Stimulated activated CD4-positive, alpha-beta T cell treated with anti-CD3 and anti-CD28 coated beads, Interleukin-15, amount 100 ng/mL, for 24 hours (primary cell): ENCODE data around the gene DOK4.
"Not testable (repeated sequence)": the region's sequence is repeated elsewhere in the genome, so short reads cannot be mapped to it uniquely, and the experiment has no call there.

Source experiments
- DNase-seq: peaks from one replicate; pipeline ENCODE4 v3.0.0-alpha.2; 2020

Gene DOK4

GRCh38 chr16:57475711-57476339 is 10.5 kb downstream of the DOK4 start:
- DNase-seq: peak; percentile 90

DNA sequence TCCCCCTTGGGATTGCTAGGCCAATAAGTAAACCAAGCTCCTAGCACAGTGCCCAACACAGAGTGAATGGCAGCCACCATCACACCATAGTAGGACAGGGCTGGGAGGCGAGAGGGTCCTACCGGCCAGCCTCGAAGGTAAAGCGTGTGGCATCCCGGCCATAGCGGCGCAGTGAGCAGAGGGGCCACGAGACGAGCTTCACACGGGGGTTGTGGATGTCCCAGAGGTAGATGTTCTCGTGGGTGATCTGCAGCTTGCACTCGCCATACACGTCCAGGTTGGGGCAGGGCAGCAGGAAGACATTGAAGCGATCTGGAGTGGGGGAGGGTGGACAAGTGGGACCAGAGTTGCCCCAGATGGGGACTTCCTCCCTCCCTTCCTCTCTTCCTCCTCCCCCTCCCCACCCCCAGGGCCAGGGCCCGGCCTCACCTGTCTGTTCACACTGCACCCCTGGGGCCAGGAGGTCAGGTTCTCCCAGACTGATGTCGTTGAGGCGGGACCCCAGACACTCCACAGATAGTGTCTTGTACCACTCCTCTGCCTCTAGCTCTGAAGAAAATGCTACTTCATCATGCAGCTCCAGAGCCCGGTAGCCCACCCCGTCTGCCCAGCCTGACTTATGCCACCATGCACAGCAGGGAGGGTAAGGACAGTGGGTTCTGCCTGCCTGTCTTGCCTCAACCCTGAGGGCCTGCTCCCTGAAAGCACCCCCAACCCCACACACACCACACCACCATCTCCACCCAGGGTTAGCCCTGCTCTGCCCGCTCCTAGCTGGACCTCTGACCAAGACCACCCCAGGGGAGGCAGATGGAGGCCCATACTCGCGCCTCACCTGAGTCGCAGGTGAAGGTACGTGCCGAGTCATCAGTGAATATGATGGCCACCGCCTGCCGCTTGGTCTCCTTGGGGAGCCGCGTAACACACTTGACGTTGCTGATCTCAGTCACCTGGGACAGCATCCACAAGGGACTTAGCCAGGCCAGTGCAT is 11.3 kb downstream of the DOK4 start:
- no peak for DNase-seq

DNA sequence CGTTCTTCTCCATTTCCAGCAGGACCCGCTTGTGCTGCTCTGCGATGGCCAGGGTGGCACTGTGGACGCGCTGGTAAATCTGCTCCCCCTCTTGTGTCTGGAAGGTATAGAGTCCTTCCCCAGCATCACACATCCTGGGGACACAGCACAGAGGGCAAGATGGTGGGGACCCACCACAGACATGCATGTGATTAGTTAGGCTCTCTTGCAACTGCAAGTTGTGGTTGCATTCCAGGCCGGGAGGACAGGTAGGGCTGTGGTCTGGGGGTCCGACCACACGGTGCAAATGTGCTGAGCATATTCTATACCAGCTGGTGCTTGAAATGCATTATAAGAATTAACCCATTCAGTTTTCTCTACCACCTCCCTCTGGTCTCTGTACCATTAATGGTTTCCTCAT is 12.4 kb downstream of the DOK4 start:
- no peak for DNase-seq

DNA sequence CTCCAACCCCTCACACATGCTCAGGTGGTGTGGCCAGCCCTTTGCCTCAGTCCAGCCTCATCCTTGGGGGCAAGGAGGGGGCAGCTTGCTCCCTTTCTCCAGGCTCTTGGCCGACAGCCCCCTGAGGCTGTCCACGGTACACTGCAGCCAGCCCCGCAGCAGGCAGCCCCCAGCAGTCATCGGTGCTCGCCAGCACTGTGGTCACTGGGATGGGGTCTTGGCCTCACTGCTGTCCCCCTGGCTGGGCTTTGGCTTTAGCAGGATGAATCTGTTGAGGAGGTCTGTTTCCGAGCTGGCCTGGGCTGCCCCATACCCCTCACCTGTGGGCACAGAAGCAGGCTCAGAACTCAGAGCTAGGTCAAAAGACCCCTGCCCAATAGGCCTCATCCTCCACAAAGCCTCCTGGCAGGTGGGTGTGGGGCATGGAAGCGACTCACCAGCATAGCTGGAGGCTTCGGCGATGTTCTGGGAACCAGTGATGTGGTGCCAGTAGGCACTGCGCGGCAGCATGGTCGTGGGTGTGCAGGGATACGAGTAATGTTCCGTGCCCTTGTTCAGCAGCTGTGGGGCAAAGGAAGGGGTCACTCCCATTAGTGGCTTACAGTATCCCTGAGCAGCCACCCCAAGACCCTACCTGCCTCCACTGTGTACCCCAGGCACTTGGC is 13.0 kb downstream of the DOK4 start:
- DNase-seq: no peak

- no peak for DNase-seq
Measured at GRCh38 chr16:57472665-57473060, 13.6 kb downstream of the DOK4 start.

DNA sequence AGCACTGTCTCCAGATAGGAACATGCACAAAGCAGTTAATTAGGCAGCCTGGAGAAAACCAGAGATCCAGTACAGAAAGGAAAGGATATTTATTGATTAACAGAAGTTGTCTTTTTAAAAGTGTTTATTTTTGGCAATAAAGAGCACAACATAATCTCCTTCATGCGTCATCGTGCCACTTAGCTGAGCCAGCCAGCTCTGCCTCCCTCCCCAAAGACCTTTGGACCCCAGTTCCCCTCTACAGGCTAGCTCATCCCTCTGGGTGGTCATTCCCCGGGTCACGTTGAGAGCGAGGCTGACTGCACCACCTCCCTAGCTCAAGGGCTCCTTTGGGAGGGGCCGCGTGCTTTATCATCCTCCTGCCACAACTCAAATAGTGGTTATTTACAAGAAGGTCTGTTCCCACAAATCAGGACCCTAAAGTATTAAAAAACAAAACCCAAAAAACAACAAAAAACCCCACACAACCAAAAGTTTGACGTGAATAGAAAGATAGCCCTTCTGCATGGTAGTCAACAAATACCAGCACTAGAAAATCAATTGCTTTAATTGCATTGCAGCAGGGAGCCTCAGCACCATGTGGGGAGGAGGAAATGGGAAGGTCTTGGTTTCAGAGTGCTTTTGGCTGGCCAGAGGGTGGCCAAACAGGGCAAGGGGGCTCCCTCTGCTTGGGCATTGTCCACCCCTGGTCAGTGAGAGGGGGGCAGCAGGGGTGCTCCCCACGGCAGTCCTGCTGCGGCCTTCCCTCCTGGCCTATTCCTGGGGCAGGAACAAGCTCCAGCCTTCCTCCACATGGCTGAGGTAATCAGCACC is 14.2 kb downstream of the DOK4 start:
- no peak for DNase-seq

GRCh38 chr16:57471209-57471608 is 15.1 kb downstream of the DOK4 start:
- no peak for DNase-seq

GRCh38 chr16:57470711-57471110 is 15.6 kb downstream of the DOK4 start:
- DNase-seq: no peak

- DNase-seq: no peak
Measured at GRCh38 chr16:57469917-57470470, 16.3 kb downstream of the DOK4 start.

DNA sequence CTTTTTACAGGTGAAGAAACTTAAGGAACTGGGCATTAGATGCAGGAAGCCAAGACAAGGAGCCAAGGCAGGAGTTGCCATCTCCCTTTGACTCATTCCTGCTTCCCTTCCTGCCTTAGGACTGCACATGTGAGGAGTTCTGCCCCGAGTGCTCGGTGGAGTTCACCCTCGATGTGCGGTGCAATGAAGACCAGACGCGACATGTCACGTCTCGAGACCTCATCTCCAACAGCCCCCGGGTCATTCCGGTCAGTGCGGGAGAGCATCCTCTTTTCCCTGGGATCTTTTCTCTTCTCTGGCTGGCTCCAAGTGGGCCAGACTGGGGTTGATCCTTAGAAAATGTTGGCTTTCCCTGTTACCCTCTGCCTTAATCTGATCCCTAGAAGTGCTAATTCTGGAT is 17.2 kb downstream of the DOK4 start:
- DNase-seq: no peak

DNA sequence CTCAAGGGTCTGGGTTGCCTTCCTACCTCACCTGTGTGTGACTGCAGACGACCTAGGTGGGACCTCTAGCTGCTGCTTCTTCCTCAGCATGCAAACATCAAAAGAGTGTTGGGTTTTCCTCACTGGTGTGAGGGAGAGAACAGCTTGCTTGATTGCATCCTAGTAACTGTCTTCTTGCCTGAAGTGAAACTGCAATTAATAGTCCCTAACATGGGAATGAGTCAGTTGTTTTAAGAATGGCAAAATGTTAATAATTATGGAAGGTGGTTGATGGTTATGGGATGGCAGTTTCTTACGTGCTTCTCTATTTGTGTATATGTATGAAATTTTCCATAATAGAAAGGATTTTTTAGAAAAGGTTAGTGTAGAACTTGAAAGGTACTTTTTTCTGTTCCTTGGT is 17.9 kb downstream of the DOK4 start:
- no peak for DNase-seq

- DNase-seq: no peak
Measured at GRCh38 chr16:57464523-57464922, 21.8 kb downstream of the DOK4 start.

DNA sequence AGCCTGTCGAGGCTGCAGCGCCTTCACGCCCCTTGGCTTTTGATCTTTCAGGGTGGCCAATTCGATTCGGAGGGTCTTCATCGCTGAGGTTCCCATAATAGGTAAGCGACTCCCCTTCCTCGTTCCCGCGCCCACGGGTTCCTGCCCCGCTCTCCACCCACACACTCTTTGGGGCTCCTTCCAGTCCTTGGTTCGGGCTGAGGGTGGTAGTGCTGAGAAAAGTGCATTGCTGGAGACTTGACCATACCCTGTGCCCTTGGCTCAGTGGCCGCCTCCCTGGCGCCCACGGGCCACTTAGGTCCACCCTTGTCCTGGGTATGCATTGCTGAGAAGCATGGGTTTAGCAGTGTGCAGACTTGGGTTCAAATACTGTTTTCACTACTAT is 23.3 kb downstream of the DOK4 start:
- DNase-seq: no peak

DNA sequence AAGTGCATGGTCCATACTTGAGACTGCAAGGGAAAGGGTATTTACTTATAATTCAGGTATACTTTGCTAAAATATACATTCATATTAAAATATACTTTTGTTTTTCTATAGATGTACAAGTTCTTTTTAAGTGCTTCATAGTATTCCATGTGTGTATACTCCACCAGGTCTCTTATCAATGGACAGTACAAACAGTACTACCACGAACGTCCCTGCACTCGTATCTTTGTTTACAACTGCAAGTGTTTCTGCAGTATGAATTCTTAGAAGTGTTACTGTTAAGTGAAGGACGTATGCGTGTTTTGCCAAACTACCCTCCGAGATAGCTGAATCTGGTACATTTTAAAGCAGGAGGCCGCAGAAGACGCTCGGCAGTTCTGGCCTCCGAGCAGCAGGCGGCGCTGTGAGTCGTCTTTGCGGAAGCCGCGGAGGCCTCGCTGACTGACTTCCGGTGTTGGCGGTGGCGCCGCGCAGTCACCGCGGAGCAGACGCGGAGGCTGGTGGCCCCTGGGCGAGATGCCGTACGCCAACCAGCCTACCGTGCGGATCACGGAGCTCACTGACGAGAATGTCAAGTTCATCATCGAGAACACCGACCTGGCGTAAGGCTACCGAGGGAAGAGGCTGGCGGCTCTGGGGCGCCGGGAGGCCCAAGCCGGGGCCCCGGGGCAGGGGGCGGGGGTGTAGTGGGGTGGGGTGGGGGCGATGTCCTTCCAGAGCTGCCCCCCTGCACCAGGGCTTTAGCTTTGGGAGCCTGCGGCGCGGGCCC is 23.9 kb downstream of the DOK4 start, which contains the start of gene POLR2C:
Gene POLR2C (plus strand): TSS at position 471 of the 769 bp plus-strand sequence. CDS start 46 bp downstream, at position 517.
- DNase-seq: peak; percentile 94

DNA sequence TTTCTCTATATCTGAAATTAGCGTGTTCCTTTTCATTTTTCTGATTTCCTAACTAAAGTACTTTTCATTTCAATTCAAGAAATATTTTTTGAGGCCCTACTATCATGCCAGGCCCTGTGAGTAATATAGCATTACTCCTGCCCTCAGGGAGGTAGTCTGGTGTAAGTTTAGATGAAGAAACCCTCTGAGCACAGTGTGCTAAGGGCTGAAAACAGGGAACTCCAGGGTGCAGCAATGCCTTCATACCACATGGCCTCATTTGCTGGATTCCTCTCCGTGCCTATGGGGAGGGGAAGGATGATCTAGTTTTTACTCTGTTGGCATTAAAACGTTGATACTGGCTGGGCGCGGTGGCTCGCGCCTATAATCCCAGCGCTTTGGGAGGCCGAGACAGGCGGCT is 34.3 kb downstream of the DOK4 start:
- no peak for DNase-seq

DNA sequence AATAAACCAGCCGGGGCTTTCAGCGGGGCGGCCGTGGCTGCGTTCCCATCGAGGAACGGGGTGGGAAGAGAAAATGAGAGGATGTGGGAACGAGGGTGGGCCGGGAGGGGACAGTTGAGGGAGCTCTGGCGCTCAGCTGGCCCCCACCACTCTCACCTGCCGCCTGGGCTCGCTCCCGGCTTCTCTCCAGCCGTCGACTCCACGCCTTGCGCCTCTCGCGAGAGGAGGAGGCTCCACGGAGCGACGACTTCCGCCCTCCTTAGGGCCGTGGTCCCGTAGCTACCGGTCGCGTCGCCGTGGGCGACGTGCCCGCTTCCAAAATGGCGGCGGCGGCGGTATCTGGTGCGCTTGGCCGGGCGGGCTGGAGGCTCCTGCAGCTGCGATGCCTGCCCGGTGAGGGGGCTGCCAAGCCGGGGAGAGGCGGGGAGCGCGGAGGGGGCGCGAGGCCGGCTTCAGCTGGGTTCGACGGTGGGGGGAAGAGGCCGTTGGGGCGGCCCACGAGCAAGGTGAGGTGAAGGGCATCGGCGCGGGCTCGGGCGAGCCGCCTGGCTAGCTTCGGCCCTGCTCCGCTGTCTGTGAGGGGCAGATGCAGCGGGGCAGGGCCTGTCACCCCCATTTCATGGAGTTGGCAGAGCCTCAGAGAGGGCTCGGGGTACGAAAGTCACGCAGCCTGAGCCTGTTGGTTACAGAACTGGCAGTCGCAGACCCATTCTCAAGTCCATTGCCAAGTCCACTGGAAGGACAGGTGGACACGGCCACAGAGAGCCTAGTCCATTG is 38.9 kb downstream of the DOK4 start, which contains the start of the genes CIAPIN1 and COQ9:
Gene CIAPIN1 (minus strand): TSS at position 200 of the 777 bp plus-strand sequence. CDS start 6,457 bp downstream, outside the sequence.
Gene COQ9 (plus strand): TSS at position 294 of the 777 bp plus-strand sequence. CDS start 27 bp downstream, at position 321.
- DNase-seq: peak; percentile 95

GRCh38 chr16:57446531-57447185 is 39.6 kb downstream of the DOK4 start:
- DNase-seq: peak; percentile 39

- no peak for DNase-seq
Measured at GRCh38 chr16:57445510-57445909, 40.8 kb downstream of the DOK4 start.

GRCh38 chr16:57444711-57445110 is 41.6 kb downstream of the DOK4 start:
- no peak for DNase-seq

DNA sequence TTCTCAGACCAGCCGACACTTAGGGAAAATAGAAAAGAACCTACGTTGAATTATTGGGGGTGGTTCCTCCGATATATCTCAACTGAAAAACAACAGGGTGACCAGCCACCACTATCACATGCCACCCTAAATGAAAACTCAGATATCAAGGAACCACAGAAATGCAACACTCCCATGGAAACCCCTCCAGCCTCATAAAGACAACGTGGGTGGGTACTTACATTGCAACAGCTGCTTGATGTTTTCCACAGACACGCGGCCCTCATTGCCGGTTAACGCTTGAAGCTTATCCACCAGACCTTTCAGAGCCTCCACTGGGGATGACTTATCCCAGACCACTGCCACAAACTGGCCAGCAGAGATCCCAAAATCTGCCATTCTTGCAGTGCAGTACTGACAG is 45.7 kb downstream of the DOK4 start:
- not testable (repeated sequence) for DNase-seq
